CD4-positive, alpha-beta T cell treated with Interleukin-2 at 100 ng/mL for 4 hours (primary cell): ENCODE measurements around the gene RAPSN.

Source experiments
- DNase-seq: peaks from one replicate; pipeline ENCODE4 v3.0.0-alpha.2; 2020; ENCODE audit warnings: low spot score

RAPSN gene

GRCh38 chr11:47448566-47449427, at the start of gene RAPSN:
Gene RAPSN, minus strand, starts transcription at chr11:47449136. Its CDS starts 172 bp downstream, at chr11:47448964.
- no peak for DNase-seq

GRCh38 chr11:47498149-47498548, 49.2 kb upstream of the RAPSN start:
- no peak for DNase-seq

- DNase-seq, result no peak
Measured at GRCh38 chr11:47496808-47497207, 47.9 kb upstream of the RAPSN start.

GRCh38 chr11:47495856-47496217, 46.9 kb upstream of the RAPSN start:
- no peak for DNase-seq

- no peak for DNase-seq
Measured at GRCh38 chr11:47495011-47495855, 46.3 kb upstream of the RAPSN start.

GRCh38 chr11:47489395-47489755, 40.4 kb upstream of the RAPSN start:
- no peak for DNase-seq

- DNase-seq, result no peak
Measured at GRCh38 chr11:47488674-47489394, 39.9 kb upstream of the RAPSN start.

- no peak for DNase-seq
Measured at GRCh38 chr11:47488111-47488510, 39.2 kb upstream of the RAPSN start.

- DNase-seq, result no peak
Measured at GRCh38 chr11:47487421-47487820, 38.5 kb upstream of the RAPSN start.

GRCh38 chr11:47485107-47485506, 36.2 kb upstream of the RAPSN start:
- no peak for DNase-seq

GRCh38 chr11:47483457-47483856, 34.5 kb upstream of the RAPSN start:
- DNase-seq, result no peak

GRCh38 chr11:47480762-47481161, 31.8 kb upstream of the RAPSN start:
- no peak for DNase-seq

- no peak for DNase-seq
Measured at GRCh38 chr11:47478651-47479329, 29.9 kb upstream of the RAPSN start.

- no peak for DNase-seq
Measured at GRCh38 chr11:47477753-47478152, 28.8 kb upstream of the RAPSN start.

GRCh38 chr11:47477323-47477722, 28.4 kb upstream of the RAPSN start:
- DNase-seq, result no peak

GRCh38 chr11:47470671-47471070, 21.7 kb upstream of the RAPSN start:
- no peak for DNase-seq

GRCh38 chr11:47469361-47470179, 20.6 kb upstream of the RAPSN start:
- DNase-seq, result no peak

- no peak for DNase-seq
Measured at GRCh38 chr11:47468598-47469214, 19.8 kb upstream of the RAPSN start.

GRCh38 chr11:47467357-47467756, 18.4 kb upstream of the RAPSN start:
- DNase-seq, result no peak

- DNase-seq, result no peak
Measured at GRCh38 chr11:47466701-47467250, 17.8 kb upstream of the RAPSN start.
